Gastrocnemius medialis (tissue), 4 donors: ENCODE results near the gene CADM2. TPM values are rescaled to one million over a fixed set of nuclear protein-coding genes. Genes with fewer than 3 reads are reported as not detected.

Experiments
- ATAC-seq, 2 donors: fragments of 150-250 bp; one replicate each; pipeline ENCODE4 v1.9.1; 2016
- DNase-seq, 2 donors: peaks; one replicate each; pipeline ENCODE4 v3.0.0-alpha.2; 2019
- H3K27ac ChIP-seq, 4 donors: fragments of 200-600 bp; sonication (generic); 1 replicate in 1 of 4; 2 replicates in 3 of 4; pipeline ENCODE4 v1.5.1; 2016 to 2018; ENCODE audit warnings: mild to moderate bottlenecking in 2 of 4, moderate library complexity in 1 of 4
- H3K27me3 ChIP-seq, 3 donors: fragments of 200-600 bp; sonication (generic) in 2 of 3; 1 replicate in 1 of 3; 2 replicates in 2 of 3; pipeline versions ENCODE4 v1.5.1 to v1.6.0; 2016 to 2019; ENCODE audit warnings: mild to moderate bottlenecking in 1 of 3, moderate library complexity in 1 of 3
- H3K36me3 ChIP-seq, 2 donors: fragments of 200-600 bp; sonication (generic) in 1 of 2; one replicate each; pipeline ENCODE4 v1.5.1; 2017 to 2018
- H3K4me1 ChIP-seq, 2 donors: fragments of 200-600 bp; sonication (generic) in 1 of 2; one replicate each; pipeline ENCODE4 v1.5.1; 2016 to 2017; ENCODE audit warnings: mild to moderate bottlenecking in 2 of 2
- H3K4me3 ChIP-seq, 4 donors: fragments of 200-600 bp; sonication (generic) in 3 of 4; 1 replicate in 1 of 4; 2 replicates in 3 of 4; pipeline ENCODE4 v1.5.1; 2016 to 2019; ENCODE audit warnings: mild to moderate bottlenecking in 2 of 4
- H3K9me3 ChIP-seq, 3 donors: fragments of 200-600 bp; sonication (generic) in 2 of 3; 1 replicate in 1 of 3; 2 replicates in 2 of 3; pipeline ENCODE4 v1.5.1; 2016 to 2019
- POLR2A ChIP-seq, 2 donors: fragments of 450-650 bp; IDR thresholded peaks; one replicate each; pipeline ENCODE4 v1.6.1; 2017; ENCODE audit warnings: antibody characterized with exemption in 2 of 2, mild to moderate bottlenecking in 2 of 2, moderate library complexity in 2 of 2
- in situ Hi-C, 4 donors: fragments of 200-750 bp; cut with MboI; loops; one replicate each; pipeline versions ENCODE4 v1.15.0 to v1.8.0; 2017; ENCODE audit warnings: low sequenced_read_pairs in 4 of 4
- intact Hi-C: fragments of 100-400 bp; cut with DNase I; formaldehyde crosslinking; loops from one replicate; pipeline ENCODE4 v1.15.1; 2023; ENCODE audit warnings: low total_unique reads
- microRNA-seq, 2 donors: library from miRNA; unstranded; fragments of <30 nt; microRNA quantifications; one replicate each; pipeline ENCODE4, GENCODE V29; 2016; ENCODE audit warnings: borderline replicate concordance in 2 of 2
- total RNA-seq, 4 donors: library from RNA; depleted of rRNA; stranded (reverse); fragments of >200 nt; gene quantifications; one replicate each; pipeline versions ENCODE4 v1.1.0 to v1.2.3, GENCODE V29; 2016
- TF ChIP-seq, protein P1 (sequence below), 5 experiments: fragments of 450-650 bp in 3 of 5; fragments of 200-600 bp in 2 of 5; sonication (generic) in 2 of 5; IDR thresholded peaks in 4 of 5; conservative IDR thresholded peaks in 1 of 5; 1 replicate in 4 of 5; 2 replicates in 1 of 5; pipeline ENCODE4 v1.5.1; 2016 to 2019; ENCODE audit warnings: antibody characterized with exemption in 5 of 5, mild to moderate bottlenecking in 3 of 5, moderate library complexity in 3 of 5

The CADM2 gene
- total RNA-seq, 4 donors from 2014 or later: 2.7 to 9.0 (median 6.0) TPM

GRCh38 chr3:86109434-86109833 is 1150.6 kb downstream of the CADM2 start:
- ATAC-seq (no peak), DNase-seq (no peak)
- H3K4me3 ChIP-seq: no peak overlapping the region
- TF ChIP-seq, protein P1, sequence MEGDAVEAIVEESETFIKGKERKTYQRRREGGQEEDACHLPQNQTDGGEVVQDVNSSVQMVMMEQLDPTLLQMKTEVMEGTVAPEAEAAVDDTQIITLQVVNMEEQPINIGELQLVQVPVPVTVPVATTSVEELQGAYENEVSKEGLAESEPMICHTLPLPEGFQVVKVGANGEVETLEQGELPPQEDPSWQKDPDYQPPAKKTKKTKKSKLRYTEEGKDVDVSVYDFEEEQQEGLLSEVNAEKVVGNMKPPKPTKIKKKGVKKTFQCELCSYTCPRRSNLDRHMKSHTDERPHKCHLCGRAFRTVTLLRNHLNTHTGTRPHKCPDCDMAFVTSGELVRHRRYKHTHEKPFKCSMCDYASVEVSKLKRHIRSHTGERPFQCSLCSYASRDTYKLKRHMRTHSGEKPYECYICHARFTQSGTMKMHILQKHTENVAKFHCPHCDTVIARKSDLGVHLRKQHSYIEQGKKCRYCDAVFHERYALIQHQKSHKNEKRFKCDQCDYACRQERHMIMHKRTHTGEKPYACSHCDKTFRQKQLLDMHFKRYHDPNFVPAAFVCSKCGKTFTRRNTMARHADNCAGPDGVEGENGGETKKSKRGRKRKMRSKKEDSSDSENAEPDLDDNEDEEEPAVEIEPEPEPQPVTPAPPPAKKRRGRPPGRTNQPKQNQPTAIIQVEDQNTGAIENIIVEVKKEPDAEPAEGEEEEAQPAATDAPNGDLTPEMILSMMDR (IDR thresholded peaks at IDR 0.05 in 4 of 5, conservative IDR thresholded peaks at IDR 0.05 in 1 of 5): no peak
- no peak for TF ChIP-seq POLR2A (IDR thresholded peaks at IDR 0.05)
- H3K4me1 ChIP-seq: no peaks in the 10 kb centered on the region
- H3K27me3 ChIP-seq: no peaks in the 10 kb centered on the region
- in situ Hi-C loops (no loop called here), intact Hi-C loops (no loop called here)
- no peaks in the 10 kb centered on the region for H3K9me3 ChIP-seq
- no peak overlapping the region for H3K27ac ChIP-seq
- no peaks in the 10 kb centered on the region for H3K36me3 ChIP-seq

Small RNAs within 50 kb of the gene (microRNA-seq; reads per million reads assigned to microRNA genes)
- 0 reads per million in 2 donors for gene MIR5688
